Activated naive CD4-positive, alpha-beta T cell treated with anti-CD3 and anti-CD28 coated beads, Interleukin-2, amount 50 U/mL, for 72 hours (primary cell): ENCODE data around the gene OR6T1. TPM values are rescaled to one million over a fixed set of nuclear protein-coding genes. Genes with fewer than 3 reads are reported as not detected.

Experiments
- total RNA-seq, 2 donors: library from RNA; stranded (reverse); gene quantifications; one replicate each; pipeline ENCODE4 v1.2.3, GENCODE V29; 2022

Gene OR6T1
- total RNA-seq, 2 donors from 2014 or later, result not detected

Other genes starting within 250 kb of the OR6T1 start
- 10 to 100 TPM in 1 of 2 donors, 1 to 10 TPM in 1; 6.9 to 12.2 TPM for gene ZNF202, start 202.2 kb downstream of the OR6T1 start, total RNA-seq
- gene OR6X1, start 189.3 kb downstream of the OR6T1 start, total RNA-seq, result not detected
- not detected for gene OR6M1, start 137.5 kb downstream of the OR6T1 start, total RNA-seq
- not detected for gene TMEM225, start 58.2 kb downstream of the OR6T1 start, total RNA-seq
- not detected for gene OR8D4, start 41.7 kb downstream of the OR6T1 start, total RNA-seq
- gene OR4D5, start 4.2 kb downstream of the OR6T1 start, total RNA-seq, result not detected
- gene OR10S1, start 33.9 kb upstream of the OR6T1 start, total RNA-seq, result not detected
- gene OR10G6, start 51.3 kb upstream of the OR6T1 start, total RNA-seq, result not detected
- gene OR10G4, start 69.2 kb upstream of the OR6T1 start, total RNA-seq, result not detected
- gene OR10G9, start 79.2 kb upstream of the OR6T1 start, total RNA-seq, result not detected
- not detected for gene OR10G8, start 83.0 kb upstream of the OR6T1 start, total RNA-seq
- not detected for gene OR10G7, start 97.5 kb upstream of the OR6T1 start, total RNA-seq
- gene VWA5A, start 171.6 kb upstream of the OR6T1 start, total RNA-seq, result 10 to 100 TPM in 1 of 2 donors, 1 to 10 TPM in 1; 7.7 to 13.7 TPM
- gene OR10D3, start 239.5 kb upstream of the OR6T1 start, total RNA-seq, result not detected